Ureter (tissue), 1 donor: Measurements from ENCODE around the gene ZNF75A. TPM values are rescaled to one million over a fixed set of nuclear protein-coding genes. Genes with fewer than 3 reads are reported as not detected.

Experiments used
- total RNA-seq: library from RNA; stranded (reverse); gene quantifications from one replicate; pipeline ENCODE4 v1.2.4, GENCODE V29; 2023
- donor health status: DM: yes; HTN: yes; CAD: no.

The ZNF75A gene
- total RNA-seq, 1 donor from 2014 or later = 36.7 TPM

Other genes starting within 250 kb of the ZNF75A start
- gene IL32, start 239.9 kb upstream of the ZNF75A start, total RNA-seq = 13.7 TPM
- gene ZSCAN10, start 206.2 kb upstream of the ZNF75A start, total RNA-seq = not detected
- 8.2 TPM for gene ZNF205, start 192.9 kb upstream of the ZNF75A start, total RNA-seq
- gene ZNF213, start 170.5 kb upstream of the ZNF75A start, total RNA-seq = 12.6 TPM
- not detected for gene OR1F1, start 117.3 kb upstream of the ZNF75A start, total RNA-seq
- gene ZNF200, start 70.3 kb upstream of the ZNF75A start, total RNA-seq = 7.8 TPM
- gene MEFV, start 48.9 kb upstream of the ZNF75A start, total RNA-seq = 1.8 TPM
- 40.3 TPM for gene ZNF263, start 22.0 kb upstream of the ZNF75A start, total RNA-seq
- gene TIGD7, start 67 bp upstream of the ZNF75A start, total RNA-seq = 5.3 TPM
- gene OR2C1, start 50.4 kb downstream of the ZNF75A start, total RNA-seq = not detected
- gene ZSCAN32, start 95.5 kb downstream of the ZNF75A start, total RNA-seq = 15.7 TPM
- 14.5 TPM for gene ZNF174, start 95.7 kb downstream of the ZNF75A start, total RNA-seq
- 4.8 TPM for gene ZNF597, start 138.0 kb downstream of the ZNF75A start, total RNA-seq
- 54.4 TPM for gene NAA60, start 138.2 kb downstream of the ZNF75A start, total RNA-seq
- gene C16orf90, start 190.0 kb downstream of the ZNF75A start, total RNA-seq = not detected
- gene CLUAP1, start 195.5 kb downstream of the ZNF75A start, total RNA-seq = 34.3 TPM